GM13976 (cell line): Measurements from ENCODE around the gene CMIP.

ENCODE experiments used
- DNase-seq: peaks from one replicate; pipeline ENCODE4 v3.0.0; 2012; ENCODE audit warnings: low spot score
- in situ Hi-C: fragments of 300-500 bp; cut with MboI; formaldehyde crosslinking; loops from one replicate; pipeline ENCODE4 v1.12.0; 2022; ENCODE audit warnings: low sequenced_read_pairs, mixed read lengths, inconsistent platforms; ENCODE audit not compliant: unreplicated experiment
- TF ChIP-seq, protein P1 (sequence below): IDR thresholded peaks from 2 replicates; pipeline ENCODE4 v1.5.1; 2012; ENCODE audit warnings: borderline replicate concordance, mild to moderate bottlenecking; ENCODE audit not compliant: insufficient read depth; ENCODE audit errors: extremely low read depth, missing control alignments, control extremely low read depth

Gene CMIP

DNA sequence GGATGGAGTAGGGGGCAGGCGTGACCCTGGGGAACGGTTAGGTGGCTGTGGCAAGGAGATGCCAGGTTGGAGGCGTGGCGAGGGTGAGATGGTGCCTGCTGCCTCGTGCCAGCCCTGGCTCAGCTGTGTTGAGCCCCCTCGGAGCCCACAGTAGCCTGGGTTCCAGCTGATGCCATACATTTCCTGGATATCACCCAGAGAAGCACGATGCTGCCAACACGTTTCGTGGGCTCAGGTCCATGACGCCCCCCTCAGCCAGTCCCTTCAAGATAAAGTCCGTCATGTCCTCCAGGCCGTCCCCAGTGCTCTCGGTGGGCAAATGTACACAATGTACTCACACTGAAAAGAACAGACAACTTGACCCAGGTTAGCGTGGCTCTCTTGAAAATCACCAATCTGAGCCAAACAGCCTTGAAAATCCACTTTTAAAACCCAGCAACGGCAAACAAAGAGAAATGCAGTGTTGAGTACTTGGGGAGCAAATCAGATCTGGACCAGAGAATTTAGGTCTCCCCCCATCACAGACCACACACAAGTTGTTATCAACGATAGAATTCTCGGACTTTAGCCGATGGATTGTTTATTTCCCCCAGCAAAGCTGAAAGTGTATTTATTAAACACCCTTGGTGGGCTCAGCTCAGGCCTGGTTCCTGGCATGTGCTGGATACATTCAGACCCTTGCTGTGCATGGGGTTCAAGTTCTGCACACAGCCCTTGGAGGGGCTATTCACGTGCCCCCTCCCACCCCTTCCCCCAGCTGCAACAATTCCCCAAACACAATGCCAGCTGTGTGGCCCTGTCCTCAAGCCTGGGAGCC is 231.7 kb downstream of the CMIP start:
- no peak for DNase-seq
- in situ Hi-C loops: no loop called here
- TF ChIP-seq, protein P1, sequence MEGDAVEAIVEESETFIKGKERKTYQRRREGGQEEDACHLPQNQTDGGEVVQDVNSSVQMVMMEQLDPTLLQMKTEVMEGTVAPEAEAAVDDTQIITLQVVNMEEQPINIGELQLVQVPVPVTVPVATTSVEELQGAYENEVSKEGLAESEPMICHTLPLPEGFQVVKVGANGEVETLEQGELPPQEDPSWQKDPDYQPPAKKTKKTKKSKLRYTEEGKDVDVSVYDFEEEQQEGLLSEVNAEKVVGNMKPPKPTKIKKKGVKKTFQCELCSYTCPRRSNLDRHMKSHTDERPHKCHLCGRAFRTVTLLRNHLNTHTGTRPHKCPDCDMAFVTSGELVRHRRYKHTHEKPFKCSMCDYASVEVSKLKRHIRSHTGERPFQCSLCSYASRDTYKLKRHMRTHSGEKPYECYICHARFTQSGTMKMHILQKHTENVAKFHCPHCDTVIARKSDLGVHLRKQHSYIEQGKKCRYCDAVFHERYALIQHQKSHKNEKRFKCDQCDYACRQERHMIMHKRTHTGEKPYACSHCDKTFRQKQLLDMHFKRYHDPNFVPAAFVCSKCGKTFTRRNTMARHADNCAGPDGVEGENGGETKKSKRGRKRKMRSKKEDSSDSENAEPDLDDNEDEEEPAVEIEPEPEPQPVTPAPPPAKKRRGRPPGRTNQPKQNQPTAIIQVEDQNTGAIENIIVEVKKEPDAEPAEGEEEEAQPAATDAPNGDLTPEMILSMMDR: no peak

DNA sequence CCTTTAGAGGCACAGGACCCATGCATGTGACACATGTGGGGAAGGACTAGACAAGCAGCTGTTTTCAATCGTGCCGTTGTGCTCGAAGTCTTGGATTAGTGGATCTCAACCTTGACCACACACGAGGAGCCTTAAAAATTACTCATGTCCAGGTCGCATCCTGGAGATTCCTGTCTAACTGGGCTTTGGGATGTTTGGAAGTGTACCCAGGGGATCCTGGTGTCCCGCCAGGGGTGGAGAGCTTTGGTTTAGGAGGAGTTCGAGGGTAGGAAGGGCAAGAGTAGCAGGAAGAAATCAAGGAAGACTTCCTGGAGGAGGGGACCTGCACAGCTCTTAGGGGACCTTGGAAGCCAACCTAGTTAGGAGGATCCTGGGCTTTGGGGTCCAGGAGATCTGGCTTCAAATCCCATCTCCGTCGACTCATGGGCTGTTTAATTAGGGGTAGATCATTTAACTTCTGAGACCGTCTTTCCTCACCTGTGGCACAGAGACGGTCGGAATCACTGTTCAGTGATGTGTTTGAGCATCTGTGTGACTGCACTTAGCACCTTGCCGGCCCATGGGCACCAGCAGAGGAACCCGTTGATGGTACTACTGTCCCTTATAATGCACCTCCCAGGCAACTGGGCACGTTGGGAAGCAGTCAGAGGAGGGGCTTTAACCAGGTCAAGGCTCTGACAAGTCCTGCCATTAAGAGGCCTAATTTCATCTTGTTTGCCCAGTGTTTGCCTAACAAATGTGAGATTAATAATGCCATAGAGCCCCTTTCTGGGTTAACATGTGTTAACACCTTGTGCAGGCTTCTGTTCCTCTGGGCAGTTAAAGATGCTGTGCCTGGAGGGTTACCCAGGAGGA is 232.5 kb downstream of the CMIP start:
- TF ChIP-seq, protein P1: no peak
- DNase-seq: no peak
- in situ Hi-C loops: no loop called here

DNA sequence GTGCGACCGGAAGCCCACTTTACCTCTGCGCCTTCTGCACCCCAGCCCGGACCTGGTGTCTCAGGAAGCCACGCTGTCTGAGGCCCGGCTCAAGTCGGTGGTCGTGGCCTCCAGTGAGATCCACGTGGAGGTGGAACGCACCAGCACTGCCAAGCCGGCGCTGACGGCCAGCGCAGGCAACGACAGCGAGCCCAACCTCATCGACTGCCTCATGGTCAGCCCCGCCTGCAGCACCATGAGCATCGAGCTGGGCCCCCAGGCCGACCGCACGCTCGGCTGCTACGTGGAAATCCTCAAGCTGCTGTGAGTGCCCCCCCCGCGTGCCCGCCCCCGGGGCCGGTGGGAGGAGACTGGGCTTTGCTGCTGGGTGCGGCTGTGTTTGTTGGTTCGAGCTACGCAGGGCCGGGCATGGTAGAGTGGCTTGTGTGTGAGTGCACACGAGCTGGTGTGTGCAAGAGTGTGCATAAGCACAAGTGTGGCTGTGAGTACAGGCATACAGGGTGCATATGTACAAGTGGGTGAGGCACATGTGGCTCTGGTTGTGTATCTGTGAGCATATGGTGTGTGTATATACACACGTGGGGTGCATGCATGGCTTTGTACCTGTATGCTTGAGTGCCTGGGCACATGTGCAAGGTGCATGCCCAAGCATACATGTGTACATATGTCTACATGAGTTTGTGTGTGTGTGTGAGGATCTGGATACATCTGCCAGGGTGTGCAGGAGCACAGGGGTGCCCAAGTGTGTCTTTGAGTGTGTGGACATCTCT is 233.9 kb downstream of the CMIP start:
- DNase-seq: no peak
- in situ Hi-C loops: no loop called here
- TF ChIP-seq, protein P1: no peak

DNA sequence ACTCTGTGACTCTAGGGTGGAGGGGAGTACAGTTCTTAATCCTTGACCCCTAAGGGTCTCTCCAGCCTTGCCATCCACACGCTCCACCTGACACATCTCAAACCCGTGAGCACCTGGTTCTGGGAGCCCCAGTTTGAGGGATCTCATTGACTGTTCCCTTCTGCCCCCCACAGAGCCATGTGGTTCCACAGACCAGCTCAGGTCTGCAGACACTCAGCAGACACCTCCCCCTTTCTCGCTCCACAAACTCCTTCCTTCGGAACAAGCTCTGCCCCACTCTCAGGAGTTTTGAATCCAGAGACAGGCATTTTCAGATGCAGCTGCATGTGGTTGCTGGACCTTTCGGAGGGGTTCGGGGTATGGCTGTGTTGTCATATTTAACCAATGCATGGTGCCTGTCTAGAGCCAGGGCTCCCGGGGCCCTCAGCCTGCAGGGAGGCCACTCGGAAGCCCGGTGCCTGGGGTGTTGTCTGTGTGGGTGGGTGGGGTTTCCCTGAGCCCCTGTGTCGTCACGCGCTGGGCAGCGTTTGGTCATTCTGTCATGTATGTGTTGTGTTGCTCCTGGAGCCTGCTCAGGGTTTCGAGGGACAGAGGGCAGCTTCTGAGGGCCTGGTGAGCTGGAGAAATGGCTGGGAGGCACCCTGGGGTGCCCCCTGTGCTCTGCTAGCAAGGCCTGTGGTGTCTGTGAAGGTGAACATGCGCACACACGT is 235.3 kb downstream of the CMIP start:
- in situ Hi-C loops: no loop called here
- no peak for DNase-seq
- TF ChIP-seq, protein P1: no peak

DNA sequence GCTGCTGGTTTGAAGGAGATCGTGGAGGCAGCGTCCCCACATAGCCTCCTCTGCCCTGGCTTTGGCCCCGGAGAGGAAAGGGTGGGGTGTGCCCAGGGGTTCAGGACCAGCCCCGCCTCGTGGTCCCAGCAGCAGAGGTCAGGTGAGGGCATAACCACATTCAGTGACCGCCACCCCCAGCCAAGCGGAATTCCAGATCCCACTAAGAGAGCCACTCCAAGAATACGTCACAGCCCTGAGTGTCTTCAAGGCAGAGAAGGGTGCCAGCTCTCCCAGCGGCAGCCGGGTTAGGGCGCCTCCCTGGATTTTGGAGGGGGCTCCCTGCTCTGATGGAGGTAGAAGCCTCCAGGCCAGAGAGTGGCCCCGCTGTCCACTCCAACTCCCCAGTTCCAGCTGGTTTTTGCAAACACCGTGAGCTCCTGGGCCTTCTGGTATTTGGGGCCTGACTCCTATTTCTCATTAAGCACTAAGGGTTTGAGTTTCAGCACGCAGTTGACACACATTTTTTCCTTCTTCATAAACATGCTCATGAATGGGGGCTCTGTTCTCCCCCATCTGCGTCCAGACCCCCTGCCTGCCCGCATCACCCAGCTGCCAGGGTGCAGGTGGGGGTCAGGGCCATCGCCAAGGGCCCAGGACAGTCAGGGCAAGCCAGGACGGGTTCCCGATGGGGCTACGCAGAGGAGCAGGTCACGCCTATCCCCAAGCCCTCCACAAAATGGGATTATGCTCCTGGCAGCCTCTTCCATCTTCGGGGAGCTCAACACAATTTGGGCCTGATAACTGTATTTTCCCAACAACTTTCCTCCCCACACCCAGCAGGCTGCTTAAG is 236.1 kb downstream of the CMIP start:
- in situ Hi-C loops: no loop called here
- TF ChIP-seq, protein P1: no peak

More for the DNA sequence above, 236.1 kb downstream of the CMIP start:
- no peak for DNase-seq
